A549 (cell line): ENCODE measurements around the gene ADAMTSL3. TPM values are rescaled to one million over a fixed set of nuclear protein-coding genes. Genes with fewer than 3 reads are reported as not detected.

Experiments used
- ATAC-seq, 2 experiments: fragments of 200-7000 bp in 1 of 2; fragments of >200 bp in 1 of 2; cut with Nextera tagmentation in 1 of 2; cut with Tn5 transposase in 1 of 2; 3 replicates each; pipeline versions ENCODE4 v1.8.0 to v1.9.1; 2018 to 2020; ENCODE audit warnings: mild to moderate bottlenecking in 1 of 2, moderate library complexity in 1 of 2
- CTCF ChIA-PET: fragments of 300-600 bp; sonication (Branson Sonifier 250); formaldehyde crosslinking; extraction: SDS; loops from one replicate; lab custom pipeline; 2021; ENCODE audit warnings: antibody characterized with exemption, inconsistent platforms; lab: Yijun Ruan, JAX
- POLR2A ChIA-PET: fragments of 350-600 bp; formaldehyde crosslinking; extraction: SDS; loops from one replicate; lab custom pipeline; 2021; ENCODE audit warnings: antibody characterized with exemption, inconsistent platforms; lab: Yijun Ruan, JAX
- DNase-seq, 2 experiments: peaks; one replicate each; pipeline versions ENCODE4 v3.0.0 to v3.0.0-alpha.2; 2011 to 2016; ENCODE audit warnings: low read depth in 1 of 2, low spot score in 1 of 2
- FAIRE-seq: peaks from 2 replicates; lab custom pipeline; 2011; peaks lifted over from hg19 to GRCh38; lab: Jason Lieb, UNC
- H3K27ac ChIP-seq, 2 experiments: fragments of >200 bp; sonication (Bioruptor Twin); formaldehyde crosslinking; 3 replicates each; pipeline ENCODE4 v1.5.1; 2016 to 2017
- H3K4me1 ChIP-seq: fragments of >200 bp; sonication (Bioruptor Twin); formaldehyde crosslinking; 3 replicates; pipeline ENCODE4 v1.6.1; 2016
- H3K4me2 ChIP-seq: fragments of >200 bp; sonication (Bioruptor Twin); formaldehyde crosslinking; 3 replicates; pipeline ENCODE4 v1.6.1; 2016
- H3K4me3 ChIP-seq: fragments of >200 bp; sonication (Bioruptor Twin); formaldehyde crosslinking; 3 replicates; pipeline ENCODE4 v1.5.1; 2016
- H3K9me3 ChIP-seq: fragments of >200 bp; sonication (Bioruptor Twin); formaldehyde crosslinking; 3 replicates; pipeline ENCODE4 v1.6.1; 2016
- BHLHE40 ChIP-seq: IDR thresholded peaks from 2 replicates; pipeline ENCODE4 v1.6.1; 2012; ENCODE audit warnings: low read depth, low read length, inconsistent platforms
- CEBPB ChIP-seq, 2 experiments: fragments of >200 bp in 1 of 2; sonication (Bioruptor Twin) in 1 of 2; formaldehyde crosslinking in 1 of 2; IDR thresholded peaks; 2 replicates each; pipeline ENCODE4 v1.6.1; 2012 to 2016
- CHD2 ChIP-seq: fragments of 150-350 bp; IDR thresholded peaks from 2 replicates; pipeline ENCODE4 v1.6.1; 2014; ENCODE audit warnings: low read length; ENCODE audit not compliant: partially characterized antibody
- CHD4 ChIP-seq: fragments of 200-600 bp; sonication (generic); IDR thresholded peaks from 2 replicates; pipeline ENCODE4 v1.6.1; 2016; ENCODE audit warnings: antibody characterized with exemption, mild to moderate bottlenecking, borderline replicate concordance
- EHMT2 ChIP-seq: fragments of 200-600 bp; sonication (generic); IDR thresholded peaks from 2 replicates; pipeline ENCODE4 v1.6.1; 2016; ENCODE audit warnings: antibody characterized with exemption, low read depth, mild to moderate bottlenecking, moderate library complexity
- ELK1 ChIP-seq: fragments of 150-350 bp; IDR thresholded peaks from 2 replicates; pipeline ENCODE4 v1.6.1; 2014; ENCODE audit warnings: low read depth, mild to moderate bottlenecking, low read length
- ESRRA ChIP-seq: fragments of 150-350 bp; IDR thresholded peaks from 2 replicates; pipeline ENCODE4 v1.6.1; 2014; ENCODE audit warnings: mild to moderate bottlenecking, low read length, borderline replicate concordance
- HEYL ChIP-seq: fragments of 250-450 bp; sonication (Bioruptor Pico); IDR thresholded peaks from 2 replicates; pipeline ENCODE4 v1.8.0; 2021; ENCODE audit warnings: mild to moderate bottlenecking, moderate library complexity
- JUNB ChIP-seq: fragments of >200 bp; sonication (Bioruptor Twin); formaldehyde crosslinking; IDR thresholded peaks from 2 replicates; pipeline ENCODE4 v1.6.1; 2016
- KDM1A ChIP-seq: fragments of 200-600 bp; sonication (generic); IDR thresholded peaks from 2 replicates; pipeline ENCODE4 v1.6.1; 2016; ENCODE audit warnings: low read depth, mild to moderate bottlenecking
- MAFK ChIP-seq: fragments of 450-650 bp; IDR thresholded peaks from 2 replicates; pipeline ENCODE4 v1.6.1; 2014; ENCODE audit not compliant: partially characterized antibody
- MAZ ChIP-seq: fragments of 150-350 bp; IDR thresholded peaks from 2 replicates; pipeline ENCODE4 v1.6.1; 2014; ENCODE audit warnings: antibody characterized with exemption, low read depth, low read length, borderline replicate concordance
- NFE2L2 ChIP-seq: fragments of 150-350 bp; conservative IDR thresholded peaks from 2 replicates; pipeline ENCODE4 v1.6.1; 2014; ENCODE audit warnings: low read length
- NR3C1 ChIP-seq: fragments of >200 bp; sonication (Bioruptor Twin); formaldehyde crosslinking; IDR thresholded peaks from 3 replicates; pipeline ENCODE4 v1.6.1; 2017
- PBX3 ChIP-seq: IDR thresholded peaks from 2 replicates; pipeline ENCODE4 v1.6.1; 2012
- POLR2A ChIP-seq: IDR thresholded peaks from 2 replicates; pipeline ENCODE4 v1.6.1; 2012; ENCODE audit warnings: mild to moderate bottlenecking, low read length
- POLR2AphosphoS2 ChIP-seq: conservative IDR thresholded peaks from 2 replicates; pipeline ENCODE4 v1.6.1; 2012; ENCODE audit warnings: low read length, improper control_type of control experiment, inconsistent platforms
- RAD21 ChIP-seq, 2 experiments: fragments of >200 bp in 1 of 2; sonication (Bioruptor Twin) in 1 of 2; formaldehyde crosslinking in 1 of 2; IDR thresholded peaks in 1 of 2; conservative IDR thresholded peaks in 1 of 2; 2 replicates in 1 of 2; 3 replicates in 1 of 2; pipeline ENCODE4 v1.6.1; 2012 to 2018; ENCODE audit warnings: inconsistent platforms in 1 of 2
- RARB ChIP-seq: fragments of 250-450 bp; sonication (Bioruptor Pico); IDR thresholded peaks from 2 replicates; pipeline ENCODE4 v1.8.0; 2021; ENCODE audit warnings: mild to moderate bottlenecking, moderate library complexity
- RCOR1 ChIP-seq: fragments of 150-350 bp; IDR thresholded peaks from 2 replicates; pipeline ENCODE4 v1.6.1; 2014; ENCODE audit warnings: antibody characterized with exemption, low read length, low read depth
- SREBF2 ChIP-seq: fragments of 450-650 bp; IDR thresholded peaks from 2 replicates; pipeline ENCODE4 v1.6.1; 2014; ENCODE audit warnings: mild to moderate bottlenecking, moderate library complexity
- ZC3H11A ChIP-seq: fragments of 450-650 bp; IDR thresholded peaks from 2 replicates; pipeline ENCODE4 v1.6.1; 2014; ENCODE audit warnings: antibody characterized with exemption, mild to moderate bottlenecking
- ZFP36 ChIP-seq: fragments of 450-650 bp; IDR thresholded peaks from 2 replicates; pipeline ENCODE4 v1.6.1; 2014; ENCODE audit warnings: borderline replicate concordance; ENCODE audit not compliant: partially characterized antibody
- ZNF302 ChIP-seq: fragments of 250-450 bp; sonication (Bioruptor Pico); IDR thresholded peaks from 2 replicates; pipeline ENCODE4 v1.9.0; 2021; ENCODE audit warnings: inconsistent platforms, mild to moderate bottlenecking, moderate library complexity
- ZSCAN20 ChIP-seq: fragments of 250-450 bp; sonication (Bioruptor Pico); IDR thresholded peaks from 2 replicates; pipeline ENCODE4 v1.8.0; 2022; ENCODE audit warnings: mild to moderate bottlenecking, moderate library complexity
- WGBS: methylation state at CpG from one replicate; pipeline ENCODE4 v1.1.6; 2017; ENCODE audit errors: missing lambda C conversion rate; 5-methylcytosine and 5-hydroxymethylcytosine counted together
- polyA plus RNA-seq, 4 experiments: library from polyadenylated mRNA; depleted of rRNA in 3 of 4; stranded (reverse); fragments of >200 nt; fragmentation: RNase III in 1 of 4; extraction: RNeasy Plus Mini Kit Qiagen cat#74134 plus additional on column Dnase treatment in 1 of 4; gene quantifications; 2 replicates in 3 of 4; 3 replicates in 1 of 4; pipeline ENCODE4 v1.2.3, GENCODE V29; 2011 to 2017
- TF ChIP-seq, protein P1 (sequence below): fragments of >200 bp; sonication (Bioruptor Twin); formaldehyde crosslinking; IDR thresholded peaks from 2 replicates; pipeline ENCODE4 v1.6.1; 2016

Gene ADAMTSL3
- polyA plus RNA-seq, 2 of the 4 experiments (the other 2 are of a cell fraction), result 0.22 to 0.25 TPM

DNA sequence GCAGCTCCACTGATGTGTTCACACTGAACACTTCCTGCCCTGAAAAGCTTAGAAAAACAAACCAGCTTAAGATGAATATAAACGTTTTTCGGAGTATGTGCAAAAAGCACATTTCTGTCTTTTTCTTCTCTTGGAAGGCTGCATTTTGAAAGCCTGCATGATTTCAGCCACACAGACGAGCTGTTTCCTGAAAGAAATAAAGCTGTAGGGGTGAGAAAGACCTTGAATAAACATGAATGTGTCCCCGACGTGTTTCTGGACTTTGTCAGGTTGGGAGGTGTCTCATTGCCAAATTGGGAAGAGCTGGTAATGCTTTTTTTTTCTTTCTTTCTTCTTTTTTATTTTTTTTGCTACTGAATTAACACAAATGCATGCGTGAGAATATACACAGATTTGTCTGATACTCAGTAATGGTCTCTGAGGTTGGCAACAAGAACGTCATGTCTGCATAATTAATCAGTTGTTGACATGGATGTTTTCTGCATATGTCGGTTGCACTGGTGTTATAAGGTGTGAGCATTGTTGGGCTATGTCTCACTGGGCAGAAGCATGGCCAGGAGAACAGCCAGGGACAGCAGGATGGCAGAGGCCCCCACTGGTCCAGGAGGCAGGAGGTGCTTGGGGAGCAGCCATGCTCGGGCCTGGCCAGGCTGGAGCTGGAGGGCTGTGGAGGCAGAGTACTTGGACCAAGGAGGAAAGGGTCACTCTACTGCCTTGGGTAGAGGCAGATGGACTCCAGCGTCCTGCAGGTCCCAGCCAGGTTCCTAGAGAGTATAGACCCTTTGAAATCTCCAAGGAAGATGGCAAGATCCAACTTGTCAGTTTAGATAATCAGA, 39.0 kb downstream of the ADAMTSL3 start:
- CTCF ChIA-PET, result interaction anchor here (0.7 to 1.4 kb wide), 3 partner anchors 19 to 335 kb away, joined by 3 read pairs; no protein-coding TSS in a partner anchor
- DNase-seq, result no peak
- no peaks in the 10 kb centered on the region for H3K9me3 ChIP-seq
- no peak for TF ChIP-seq BHLHE40
- TF ChIP-seq, protein P1, sequence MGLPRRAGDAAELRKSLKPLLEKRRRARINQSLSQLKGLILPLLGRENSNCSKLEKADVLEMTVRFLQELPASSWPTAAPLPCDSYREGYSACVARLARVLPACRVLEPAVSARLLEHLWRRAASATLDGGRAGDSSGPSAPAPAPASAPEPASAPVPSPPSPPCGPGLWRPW, result no peak
- no peak for TF ChIP-seq NR3C1
- TF ChIP-seq ZFP36, result no peak
- TF ChIP-seq POLR2AphosphoS2, result no peak
- TF ChIP-seq CHD4, result no peak
- no peak for TF ChIP-seq MAFK
- no peak for TF ChIP-seq PBX3
- TF ChIP-seq ZC3H11A, result no peak
- TF ChIP-seq RCOR1, result no peak
- no peak for TF ChIP-seq RARB (CRISPR knock-in tag)
- TF ChIP-seq EHMT2, result no peak
- TF ChIP-seq RAD21 (conservative IDR thresholded peaks at IDR 0.05 in 1 of 2, IDR thresholded peaks at IDR 0.05 in 1 of 2), result no peak
- TF ChIP-seq ELK1, result no peak
- TF ChIP-seq POLR2A, result no peak
- no peak for TF ChIP-seq MAZ
- no peak for TF ChIP-seq JUNB
- TF ChIP-seq, all 56 proteins: peak for 0
- H3K4me2 ChIP-seq, result no peak overlapping the region
- peaks cover 17% of the 10 kb centered on the region for H3K4me1 ChIP-seq
- FAIRE-seq, result no peak
- no peak overlapping the region for H3K27ac ChIP-seq
- no peak for ATAC-seq
- H3K4me3 ChIP-seq, result no peak overlapping the region
- POLR2A ChIA-PET, result no interaction called here
- WGBS, result 24% methylated on average over 10 of the region's 10 CpGs

- no peak overlapping the region for H3K27ac ChIP-seq
- DNase-seq, result peak; percentile 15
- CTCF ChIA-PET, result interaction anchor here (0.6 to 1.4 kb wide), 3 partner anchors 18 to 154 kb away, joined by 3 read pairs; no protein-coding TSS in a partner anchor
- H3K4me2 ChIP-seq, result peak overlapping the region; percentile 47
- H3K9me3 ChIP-seq, result 0 out of 3 replicates have a peak, but pooled peaks cover 3% of the 10 kb centered on the region
- no peak overlapping the region for H3K4me3 ChIP-seq
- 15% methylated on average over 9 of the region's 9 CpGs for WGBS
- TF ChIP-seq RAD21 (conservative IDR thresholded peaks at IDR 0.05 in 1 of 2, IDR thresholded peaks at IDR 0.05 in 1 of 2) (no peak), HEYL (CRISPR knock-in tag) (no peak), ZSCAN20 (CRISPR knock-in tag) (no peak), PBX3 (no peak), MAFK (no peak), SREBF2 (no peak), KDM1A (no peak), NFE2L2 (no peak), RCOR1 (no peak), JUNB (no peak), ZNF302 (CRISPR knock-in tag) (no peak), CHD2 (no peak), ESRRA (no peak), CEBPB (IDR thresholded peaks at IDR 0.05) (no peak)
- peaks cover 17% of the 10 kb centered on the region for H3K4me1 ChIP-seq
- peak in 1 of 2 experiments; percentile 49; a peak in 2 of 6 replicates for ATAC-seq
- FAIRE-seq, result no peak
- POLR2A ChIA-PET, result no interaction called here
Observed at GRCh38 chr15:83694015-83694414, 40.1 kb downstream of the ADAMTSL3 start.
